OCI-LY1 (cell line): ENCODE data around the gene GTPBP1.

Source experiments
- H2AFZ ChIP-seq: fragments of 200-600 bp; sonication (generic), shearing (Covaris generic); 2 replicates; pipeline ENCODE4 v1.6.0; 2014; ENCODE audit warnings: antibody characterized with exemption, mild to moderate bottlenecking, low read length
- H3F3A ChIP-seq: fragments of 200-600 bp; sonication (generic), shearing (Covaris generic); 2 replicates; pipeline ENCODE4 v1.6.0; 2014; ENCODE audit warnings: mild to moderate bottlenecking, antibody characterized with exemption, low read length, moderate library complexity; ENCODE audit not compliant: insufficient read depth
- H3K27ac ChIP-seq: fragments of 200-600 bp; sonication (generic); 2 replicates; pipeline ENCODE4 v1.5.1; 2014; ENCODE audit warnings: low read length, mixed run types, mild to moderate bottlenecking, low read depth; ENCODE audit not compliant: poor library complexity, severe bottlenecking
- H3K27me3 ChIP-seq: fragments of 200-600 bp; sonication (generic); 2 replicates; pipeline ENCODE4 v1.6.0; 2014; ENCODE audit warnings: antibody characterized with exemption, mild to moderate bottlenecking, low read length, moderate library complexity; ENCODE audit not compliant: insufficient read depth
- H3K36me3 ChIP-seq: fragments of 200-600 bp; sonication (generic); 2 replicates; pipeline ENCODE4 v1.6.1; 2014; ENCODE audit warnings: mild to moderate bottlenecking, antibody characterized with exemption, low read length, moderate library complexity, mixed read lengths; ENCODE audit not compliant: insufficient read depth
- H3K4me1 ChIP-seq: fragments of 200-600 bp; sonication (generic); 2 replicates; pipeline ENCODE4 v1.5.1; 2014; ENCODE audit warnings: mild to moderate bottlenecking, low read length, moderate library complexity; ENCODE audit not compliant: insufficient read depth, severe bottlenecking
- H3K4me2 ChIP-seq: fragments of 200-600 bp; sonication (generic), shearing (Covaris generic); 2 replicates; pipeline ENCODE4 v1.6.1; 2014; ENCODE audit warnings: low read length
- H3K4me3 ChIP-seq: fragments of 200-600 bp; sonication (generic); 2 replicates; pipeline ENCODE4 v1.5.1; 2014; ENCODE audit warnings: low read length, low read depth, mild to moderate bottlenecking, mixed read lengths; ENCODE audit not compliant: poor library complexity, severe bottlenecking
- H3K79me2 ChIP-seq: fragments of 200-600 bp; shearing (Covaris generic); 2 replicates; pipeline ENCODE4 v1.6.1; 2016; ENCODE audit warnings: mixed run types, low read length, mixed read lengths; ENCODE audit not compliant: insufficient read depth
- H3K9ac ChIP-seq: fragments of 200-600 bp; sonication (generic), shearing (Covaris generic); 2 replicates; pipeline ENCODE4 v1.6.1; 2014; ENCODE audit warnings: mild to moderate bottlenecking, low read length, mixed read lengths
- H3K9me2 ChIP-seq: fragments of 200-600 bp; sonication (generic), shearing (Covaris generic); 2 replicates; pipeline ENCODE4 v1.6.1; 2014; ENCODE audit warnings: low read depth, mild to moderate bottlenecking, low read length, mixed read lengths
- H3K9me3 ChIP-seq: fragments of 200-600 bp; shearing (Covaris generic); 2 replicates; pipeline ENCODE4 v1.6.1; 2014; ENCODE audit warnings: low read length, mixed read lengths
- H4K20me1 ChIP-seq: fragments of 200-600 bp; sonication (generic), shearing (Covaris generic); 2 replicates; pipeline ENCODE4 v1.6.0; 2016; ENCODE audit warnings: mild to moderate bottlenecking, low read length; ENCODE audit not compliant: insufficient read depth
- CTCF ChIP-seq: fragments of 200-600 bp; sonication (generic), shearing (Covaris generic); IDR thresholded peaks from 2 replicates; pipeline ENCODE4 v1.5.1; 2017; ENCODE audit warnings: mild to moderate bottlenecking, antibody characterized with exemption, low read length, moderate library complexity, mixed read lengths
- EZH2 ChIP-seq: fragments of 200-600 bp; sonication (generic), shearing (Covaris generic); IDR thresholded peaks from 2 replicates; pipeline ENCODE4 v1.8.0; 2017; ENCODE audit warnings: borderline replicate concordance, mixed run types, mild to moderate bottlenecking, antibody characterized with exemption, low read length, moderate library complexity, mixed read lengths

Gene GTPBP1

GRCh38 chr22:38716826-38717225, 11.1 kb downstream of the GTPBP1 start:
- peaks cover 59% of the 10 kb centered on the region; the same call in 1 of the 2 replicates for H3K36me3 ChIP-seq

GRCh38 chr22:38717244-38717643, 11.5 kb downstream of the GTPBP1 start:
- no peak overlapping the region for H3K9ac ChIP-seq
- H3K4me1 ChIP-seq: no peaks in the 10 kb centered on the region
- no peaks in the 10 kb centered on the region for H4K20me1 ChIP-seq
- H3F3A ChIP-seq: no peaks in the 10 kb centered on the region
- peaks cover 58% of the 10 kb centered on the region; the same call in 1 of the 2 replicates for H3K36me3 ChIP-seq
- H3K4me2 ChIP-seq: no peak overlapping the region
- H3K9me3 ChIP-seq: no peaks in the 10 kb centered on the region
- no peaks in the 10 kb centered on the region for H3K27me3 ChIP-seq
- TF ChIP-seq EZH2 (no peak), CTCF (no peak)
- peaks cover 21% of the 10 kb centered on the region for H3K79me2 ChIP-seq
- H2AFZ ChIP-seq: no peak overlapping the region
- no peaks in the 10 kb centered on the region for H3K9me2 ChIP-seq
- H3K4me3 ChIP-seq: no peak overlapping the region
- no peak overlapping the region for H3K27ac ChIP-seq

More at GRCh38 chr22:38716826-38717225, 11.1 kb downstream of the GTPBP1 start:
- H3K9me2 ChIP-seq: no peaks in the 10 kb centered on the region
- no peaks in the 10 kb centered on the region for H3K9me3 ChIP-seq
- no peak overlapping the region for H3K27ac ChIP-seq
- H3K4me3 ChIP-seq: no peak overlapping the region
- H3F3A ChIP-seq: no peaks in the 10 kb centered on the region
- no peak overlapping the region for H3K9ac ChIP-seq
- no peak for TF ChIP-seq CTCF
- no peak for TF ChIP-seq EZH2
- no peaks in the 10 kb centered on the region for H4K20me1 ChIP-seq
- peaks cover 25% of the 10 kb centered on the region for H3K79me2 ChIP-seq
- no peak overlapping the region for H3K4me2 ChIP-seq
- H3K4me1 ChIP-seq: no peaks in the 10 kb centered on the region
- no peak overlapping the region for H2AFZ ChIP-seq
- H3K27me3 ChIP-seq: no peaks in the 10 kb centered on the region

GRCh38 chr22:38718414-38718813, 12.7 kb downstream of the GTPBP1 start:
- Histone ChIP-seq H3K27ac (no peak overlapping the region), H3K27me3 (no peaks in the 10 kb centered on the region), H3K9ac (no peak overlapping the region), H3K36me3 (peaks cover 63% of the 10 kb centered on the region), H2AFZ (no peak overlapping the region), H3K9me2 (no peaks in the 10 kb centered on the region), H3K4me3 (no peak overlapping the region), H3F3A (no peaks in the 10 kb centered on the region), H3K9me3 (no peaks in the 10 kb centered on the region), H3K79me2 (peaks cover 9% of the 10 kb centered on the region), H4K20me1 (no peaks in the 10 kb centered on the region), H3K4me1 (no peaks in the 10 kb centered on the region), H3K4me2 (no peak overlapping the region)
- no peak for TF ChIP-seq CTCF
- no peak for TF ChIP-seq EZH2
